Caki2 (cell line): Measurements from ENCODE around the gene RMC1. TPM values are rescaled to one million over a fixed set of nuclear protein-coding genes. Genes with fewer than 3 reads are reported as not detected.

Experiments
- DNase-seq: peaks from one replicate; pipeline ENCODE4 v3.0.0-alpha.2; 2015; ENCODE audit warnings: low read depth
- in situ Hi-C: cut with HindIII; loops from 2 replicates; pipeline ENCODE4 v1.10.0; 2016; ENCODE audit warnings: low sequenced_read_pairs, low pct_unique_long_range_greater_than_20kb, mixed read lengths
- total RNA-seq: library from RNA; depleted of rRNA; stranded (reverse); fragments of >200 nt; shearing (Covaris generic); gene quantifications from 2 replicates; pipeline ENCODE4 v1.2.3, GENCODE V29; 2014; ENCODE audit warnings: low replicate concordance

The RMC1 gene
- total RNA-seq, 1 experiment from 2014 or later: 10.8 TPM

DNA sequence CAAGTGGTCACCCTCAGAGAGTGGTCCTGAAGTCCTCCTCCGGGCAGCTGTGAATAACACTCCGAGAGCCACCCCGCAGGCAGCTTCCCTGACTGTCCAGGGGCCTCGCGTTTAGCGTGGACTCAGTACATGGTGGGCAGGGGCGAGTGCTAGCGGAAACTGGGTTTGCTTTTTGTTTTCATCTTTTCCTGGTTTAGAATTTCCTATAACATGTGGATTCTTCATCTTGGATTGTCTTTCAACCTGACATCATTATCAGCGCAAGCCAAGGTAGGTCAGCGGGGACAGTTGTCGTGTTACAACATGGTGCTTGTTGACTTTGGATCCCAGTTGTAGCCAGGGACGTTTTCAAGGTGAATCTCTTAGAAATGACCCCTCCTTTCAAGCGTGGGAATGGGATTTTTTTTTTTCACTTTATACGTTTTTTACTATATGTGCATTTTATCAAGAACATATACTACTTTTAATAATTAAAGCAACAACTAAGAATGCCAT, 20.9 kb downstream of the RMC1 start:
- no peak for DNase-seq
- in situ Hi-C loops: no loop called here

DNA sequence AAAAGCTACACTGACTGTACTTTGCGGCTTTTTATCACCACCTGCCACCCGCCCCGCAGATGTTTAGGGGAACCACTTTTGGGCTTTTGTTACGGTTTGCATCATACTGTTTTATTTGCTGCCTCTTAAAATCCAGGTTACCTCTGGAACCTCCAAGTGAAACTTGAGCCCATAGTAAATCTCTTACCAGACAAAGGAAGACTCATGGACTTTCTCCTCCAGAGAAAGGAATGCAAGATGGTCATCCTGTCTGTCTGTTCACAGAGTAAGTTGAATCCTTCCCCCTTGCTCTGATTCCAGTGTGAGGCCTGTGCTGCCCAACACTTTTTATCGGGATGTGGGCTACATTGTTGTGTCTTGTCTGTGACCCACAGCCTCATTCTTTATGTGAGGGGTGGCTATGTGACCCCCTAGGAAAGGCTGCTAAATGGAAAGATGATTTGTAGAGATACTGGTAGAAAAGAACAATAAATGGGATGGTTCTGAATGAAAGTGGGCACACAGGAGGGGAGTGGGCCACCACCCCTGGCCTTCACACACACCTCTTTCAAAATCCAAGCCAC, 23.3 kb downstream of the RMC1 start:
- in situ Hi-C loops: no loop called here
- DNase-seq: no peak

DNA sequence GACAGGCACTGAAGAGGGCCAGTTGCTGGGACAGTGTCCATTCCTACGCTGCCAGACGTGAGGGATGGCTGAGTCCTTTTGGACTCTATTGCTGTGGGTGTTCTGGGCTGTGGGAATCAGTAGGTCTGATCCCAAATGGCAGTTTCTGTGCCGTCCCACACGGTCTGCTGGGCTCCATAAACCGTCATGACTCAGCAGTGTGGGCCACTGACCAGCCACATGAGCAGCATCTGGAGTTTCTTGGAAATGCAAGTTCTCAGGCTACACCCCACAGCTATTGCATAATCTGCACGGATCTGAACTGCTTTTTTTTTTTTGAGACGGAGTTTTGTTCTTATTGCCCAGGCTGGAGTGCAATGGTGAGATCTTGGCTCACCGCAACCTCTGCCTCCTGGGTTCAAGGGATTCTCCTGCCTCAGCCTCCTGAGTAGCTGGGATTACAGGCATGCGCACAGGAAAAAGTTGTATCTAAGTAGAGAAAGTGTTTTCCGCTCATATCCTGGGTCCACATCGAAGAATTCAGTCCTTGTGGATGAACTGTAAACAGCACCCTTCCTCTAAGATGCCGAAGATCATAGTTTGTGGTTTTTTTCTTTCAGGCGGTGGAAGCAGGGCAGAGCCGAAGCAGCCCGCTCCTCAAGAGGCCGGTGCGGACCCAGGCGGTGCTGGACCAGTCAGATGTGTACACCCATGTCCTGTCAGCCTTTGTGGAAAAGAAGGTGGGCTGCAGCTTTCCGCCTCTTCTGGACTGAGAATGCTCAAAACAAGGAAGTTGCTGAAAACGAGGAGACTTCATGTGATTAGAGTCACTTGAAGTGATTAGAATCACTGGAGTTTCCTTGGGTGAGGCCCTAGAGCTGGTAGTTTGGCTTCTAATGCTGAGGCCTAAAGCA, 25.5 kb downstream of the RMC1 start:
- DNase-seq: peak; percentile 38
- in situ Hi-C loops: no loop called here

DNA sequence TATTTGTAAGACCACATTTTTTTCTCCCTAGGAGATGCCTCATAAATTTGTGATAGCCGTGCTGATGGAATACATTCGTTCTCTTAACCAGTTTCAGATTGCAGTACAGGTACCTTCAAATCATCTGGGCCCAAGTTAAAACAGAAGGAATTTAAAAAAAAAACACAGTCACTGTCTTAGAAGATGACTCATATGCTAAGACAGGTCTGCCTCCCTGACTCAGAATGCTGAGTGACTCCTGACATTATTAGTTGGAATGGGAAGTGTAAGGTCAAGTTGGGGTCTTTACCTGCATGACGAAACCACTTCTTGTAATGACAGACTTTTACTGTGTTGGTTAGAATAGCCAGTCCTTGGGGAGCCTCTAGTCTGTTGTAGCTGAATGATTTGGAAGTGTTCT, 26.3 kb downstream of the RMC1 start:
- in situ Hi-C loops: no loop called here
- DNase-seq: peak; percentile 79

- in situ Hi-C loops: no loop called here
- no peak for DNase-seq
Observed at GRCh38 chr18:23530195-23530594, 26.9 kb downstream of the RMC1 start.

DNA sequence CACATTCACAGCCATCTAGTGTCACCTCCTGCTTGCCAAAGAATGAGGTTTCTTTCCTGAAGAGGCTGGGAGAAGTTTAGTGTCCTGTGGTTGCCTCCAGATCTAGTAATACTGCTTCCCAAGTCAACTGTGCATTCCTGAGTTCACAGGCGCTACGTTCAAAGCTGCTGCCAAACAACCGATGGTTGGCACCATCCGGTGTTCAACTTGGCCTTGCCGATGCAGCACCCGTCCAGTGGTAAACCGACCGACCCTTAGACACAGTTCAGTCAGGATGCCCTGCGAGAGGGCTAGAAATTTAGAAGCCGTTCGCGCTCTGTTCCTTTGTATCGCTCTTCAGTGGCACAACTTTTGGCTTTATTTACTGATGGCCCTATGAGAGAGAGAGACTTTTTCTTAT, 28.6 kb downstream of the RMC1 start:
- in situ Hi-C loops: no loop called here
- DNase-seq: no peak

DNA sequence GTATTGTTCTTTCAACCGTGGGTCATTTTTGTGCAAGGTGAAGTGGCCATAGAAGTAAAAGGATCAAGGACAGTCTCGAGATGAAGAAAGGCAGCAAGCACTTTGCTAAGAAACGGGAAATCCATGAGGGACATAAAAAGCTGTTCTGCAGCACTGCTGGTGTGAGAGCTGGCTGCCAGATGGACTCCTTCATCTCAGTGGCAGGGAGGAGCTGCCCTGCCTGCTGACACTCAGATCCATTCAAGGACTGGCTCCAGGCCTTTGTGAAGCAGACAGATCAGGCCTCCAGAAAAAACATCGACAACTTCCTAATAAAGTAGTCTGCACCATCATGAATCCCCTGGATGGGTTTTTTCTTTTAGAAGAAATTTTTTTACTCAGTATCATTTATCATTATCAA, 29.5 kb downstream of the RMC1 start:
- no peak for DNase-seq
- in situ Hi-C loops: no loop called here

DNA sequence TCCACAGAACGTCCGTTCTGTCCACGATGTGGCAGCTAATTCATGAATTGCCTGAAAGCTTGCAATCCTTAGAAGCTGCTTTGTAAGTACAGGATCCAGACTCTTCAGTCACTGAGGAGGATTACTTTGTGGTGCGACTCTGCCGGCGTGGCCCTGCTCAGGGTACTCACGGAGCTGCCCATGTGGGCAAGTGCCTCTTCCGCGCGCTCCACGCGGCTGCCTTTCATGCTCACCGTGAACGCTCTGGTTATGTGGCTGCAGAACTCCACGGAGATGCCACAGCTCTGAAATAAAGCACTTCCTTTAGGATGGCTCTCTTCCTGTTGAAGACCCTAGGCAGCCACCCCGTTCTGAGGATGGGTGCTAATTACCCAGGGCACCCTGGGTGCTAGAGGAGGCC, 31.0 kb downstream of the RMC1 start:
- in situ Hi-C loops: no loop called here
- DNase-seq: no peak

DNA sequence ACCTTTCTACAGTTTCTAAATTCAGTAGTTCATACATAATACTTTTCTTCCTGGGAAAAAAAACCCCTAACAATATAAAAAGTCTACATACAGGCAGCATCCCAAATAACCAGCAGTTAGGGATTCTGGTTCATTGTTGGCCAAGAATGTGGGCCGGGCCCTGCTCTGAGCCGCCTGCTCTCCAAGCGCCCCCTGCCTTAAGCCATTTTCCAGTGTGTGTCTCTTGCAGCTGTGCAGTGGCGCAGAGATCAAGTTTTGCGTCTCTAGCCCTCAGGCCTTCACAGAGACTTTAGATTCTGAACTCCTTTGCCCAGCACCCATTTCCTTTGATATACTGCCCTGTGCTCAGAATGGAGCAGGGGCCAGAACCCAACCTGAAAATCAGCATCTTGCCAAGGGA, 32.9 kb downstream of the RMC1 start:
- DNase-seq: no peak
- in situ Hi-C loops: no loop called here

GRCh38 chr18:23537274-23537673, 34.0 kb downstream of the RMC1 start:
- no peak for DNase-seq
- in situ Hi-C loops: no loop called here

GRCh38 chr18:23538001-23538400, 34.7 kb downstream of the RMC1 start:
- DNase-seq: no peak
- in situ Hi-C loops: no loop called here

GRCh38 chr18:23538870-23539269, 35.6 kb downstream of the RMC1 start:
- DNase-seq: no peak
- in situ Hi-C loops: no loop called here

DNA sequence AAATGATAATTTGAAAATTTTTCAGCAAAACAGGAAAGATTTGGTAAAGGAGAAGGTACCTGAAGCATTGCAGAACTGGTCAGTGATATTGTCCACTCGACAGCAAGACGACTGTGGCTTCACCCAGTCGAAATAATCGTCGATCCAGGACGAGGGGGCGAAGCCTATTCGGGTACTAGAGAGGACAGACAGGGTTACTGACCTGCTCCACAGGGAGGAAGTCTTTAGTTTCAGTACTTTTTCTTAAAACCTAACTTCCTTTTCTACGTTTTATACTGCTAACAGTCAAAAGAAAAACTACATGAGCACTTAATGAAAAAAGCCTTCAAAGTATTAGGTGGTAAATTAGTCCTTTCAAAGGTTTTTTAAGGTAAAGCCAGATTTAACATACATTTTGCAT, 36.0 kb downstream of the RMC1 start:
- no peak for DNase-seq
- in situ Hi-C loops: no loop called here

- no peak for DNase-seq
- in situ Hi-C loops: no loop called here
Observed at GRCh38 chr18:23539911-23540525, 36.7 kb downstream of the RMC1 start.

- in situ Hi-C loops: no loop called here
- no peak for DNase-seq
Observed at GRCh38 chr18:23540867-23541266, 37.6 kb downstream of the RMC1 start.

GRCh38 chr18:23541349-23542093, 38.2 kb downstream of the RMC1 start:
- in situ Hi-C loops: no loop called here
- no peak for DNase-seq

- no peak for DNase-seq
- in situ Hi-C loops: no loop called here
Observed at GRCh38 chr18:23542461-23542860, 39.1 kb downstream of the RMC1 start.

GRCh38 chr18:23545247-23545789, 42.0 kb downstream of the RMC1 start:
- in situ Hi-C loops: no loop called here
- DNase-seq: no peak
